ENCODE data around the gene LCN9. TPM values are rescaled to one million over a fixed set of nuclear protein-coding genes. Genes with fewer than 3 reads are reported as not detected.

The LCN9 gene
- not detected in 2 replicates for total RNA-seq

GRCh38 chr9:135662758-135663450 is at the start of gene LCN9:
Gene LCN9, plus strand, starts transcription at chr9:135663309. Its CDS starts 13 bp downstream, at chr9:135663322.
- no peak within 1 kb of the TSS for H3K27ac Mint-ChIP-seq
- H3K4me1 Mint-ChIP-seq: no peaks in the 10 kb centered on the region
- intact Hi-C loops (cut with micrococcal nuclease): no loop called here
- H3K9me3 Mint-ChIP-seq: no peaks in the 10 kb centered on the region
- DNase-seq: no peak
- H3K36me3 Mint-ChIP-seq (ENCODE audit: low read depth): no peaks in the 10 kb centered on the region
- no peak within 1 kb of the TSS for H3K4me3 Mint-ChIP-seq
- no peaks in the 10 kb centered on the region for H3K27me3 Mint-ChIP-seq

- DNase-seq: no peak
- Mint-ChIP-seq H3K36me3 (ENCODE audit: low read depth) (no peaks in the 10 kb centered on the region), H3K4me3 (no peak overlapping the region), H3K27ac (no peak overlapping the region), H3K4me1 (no peaks in the 10 kb centered on the region), H3K9me3 (no peaks in the 10 kb centered on the region), H3K27me3 (no peaks in the 10 kb centered on the region)
- intact Hi-C loops (cut with micrococcal nuclease): no loop called here
These were observed 48.9 kb upstream of the LCN9 start for GRCh38 chr9:135613946-135614805.

- intact Hi-C loops (cut with micrococcal nuclease): no loop called here
- Mint-ChIP-seq H3K36me3 (ENCODE audit: low read depth) (no peaks in the 10 kb centered on the region), H3K4me1 (no peaks in the 10 kb centered on the region), H3K27ac (no peak overlapping the region), H3K4me3 (no peak overlapping the region), H3K9me3 (no peaks in the 10 kb centered on the region), H3K27me3 (no peaks in the 10 kb centered on the region)
- DNase-seq: no peak
These were observed 48.1 kb upstream of the LCN9 start for GRCh38 chr9:135614821-135615665.

GRCh38 chr9:135615666-135616618 is 47.2 kb upstream of the LCN9 start:
- Mint-ChIP-seq H3K4me1 (no peaks in the 10 kb centered on the region), H3K27me3 (no peaks in the 10 kb centered on the region), H3K36me3 (ENCODE audit: low read depth) (no peaks in the 10 kb centered on the region), H3K9me3 (no peaks in the 10 kb centered on the region), H3K4me3 (no peak overlapping the region), H3K27ac (no peak overlapping the region)
- DNase-seq: no peak
- intact Hi-C loops (cut with micrococcal nuclease): no loop called here

GRCh38 chr9:135616619-135617537 is 46.2 kb upstream of the LCN9 start:
- Mint-ChIP-seq H3K4me1 (no peaks in the 10 kb centered on the region), H3K4me3 (no peak overlapping the region), H3K27me3 (no peaks in the 10 kb centered on the region), H3K36me3 (ENCODE audit: low read depth) (no peaks in the 10 kb centered on the region), H3K9me3 (no peaks in the 10 kb centered on the region), H3K27ac (no peak overlapping the region)
- no peak for DNase-seq
- intact Hi-C loops (cut with micrococcal nuclease): no loop called here

GRCh38 chr9:135617538-135617900 is 45.6 kb upstream of the LCN9 start:
- Mint-ChIP-seq H3K4me1 (no peaks in the 10 kb centered on the region), H3K4me3 (no peak overlapping the region), H3K9me3 (no peaks in the 10 kb centered on the region), H3K36me3 (ENCODE audit: low read depth) (no peaks in the 10 kb centered on the region), H3K27me3 (no peaks in the 10 kb centered on the region), H3K27ac (no peak overlapping the region)
- intact Hi-C loops (cut with micrococcal nuclease): no loop called here
- DNase-seq: no peak

- intact Hi-C loops (cut with micrococcal nuclease): no loop called here
- H3K9me3 Mint-ChIP-seq: no peaks in the 10 kb centered on the region
- H3K4me1 Mint-ChIP-seq: no peaks in the 10 kb centered on the region
- no peaks in the 10 kb centered on the region for H3K36me3 Mint-ChIP-seq (ENCODE audit: low read depth)
- H3K27ac Mint-ChIP-seq: no peak overlapping the region
- no peak for DNase-seq
- no peaks in the 10 kb centered on the region for H3K27me3 Mint-ChIP-seq
- H3K4me3 Mint-ChIP-seq: no peak overlapping the region
These were observed 45.1 kb upstream of the LCN9 start for GRCh38 chr9:135617991-135618411.

GRCh38 chr9:135618866-135619598 is 44.1 kb upstream of the LCN9 start:
- Mint-ChIP-seq H3K36me3 (ENCODE audit: low read depth) (no peaks in the 10 kb centered on the region), H3K4me3 (no peak overlapping the region), H3K27me3 (no peaks in the 10 kb centered on the region), H3K27ac (no peak overlapping the region), H3K9me3 (no peaks in the 10 kb centered on the region), H3K4me1 (no peaks in the 10 kb centered on the region)
- intact Hi-C loops (cut with micrococcal nuclease): no loop called here
- DNase-seq: peak; percentile 50

GRCh38 chr9:135619599-135619886 is 43.6 kb upstream of the LCN9 start:
- no peaks in the 10 kb centered on the region for H3K9me3 Mint-ChIP-seq
- H3K4me1 Mint-ChIP-seq: no peaks in the 10 kb centered on the region
- H3K36me3 Mint-ChIP-seq (ENCODE audit: low read depth): no peaks in the 10 kb centered on the region
- no peaks in the 10 kb centered on the region for H3K27me3 Mint-ChIP-seq
- intact Hi-C loops (cut with micrococcal nuclease): no loop called here
- no peak overlapping the region for H3K4me3 Mint-ChIP-seq
- no peak for DNase-seq
- H3K27ac Mint-ChIP-seq: no peak overlapping the region

GRCh38 chr9:135620558-135620957 is 42.6 kb upstream of the LCN9 start:
- H3K4me3 Mint-ChIP-seq: no peak overlapping the region
- H3K9me3 Mint-ChIP-seq: no peaks in the 10 kb centered on the region
- H3K36me3 Mint-ChIP-seq (ENCODE audit: low read depth): no peaks in the 10 kb centered on the region
- intact Hi-C loops (cut with micrococcal nuclease): no loop called here
- no peak overlapping the region for H3K27ac Mint-ChIP-seq
- DNase-seq: no peak
- H3K4me1 Mint-ChIP-seq: no peaks in the 10 kb centered on the region
- no peaks in the 10 kb centered on the region for H3K27me3 Mint-ChIP-seq

- Mint-ChIP-seq H3K36me3 (ENCODE audit: low read depth) (no peaks in the 10 kb centered on the region), H3K27me3 (peaks cover 2% of the 10 kb centered on the region), H3K4me1 (no peaks in the 10 kb centered on the region), H3K9me3 (peaks cover 5% of the 10 kb centered on the region), H3K27ac (no peak overlapping the region), H3K4me3 (no peak overlapping the region)
- no peak for DNase-seq
- intact Hi-C loops (cut with micrococcal nuclease): no loop called here
These were observed 40.6 kb upstream of the LCN9 start for GRCh38 chr9:135622415-135623020.

- H3K9me3 Mint-ChIP-seq: peaks cover 5% of the 10 kb centered on the region
- H3K4me1 Mint-ChIP-seq: no peaks in the 10 kb centered on the region
- DNase-seq: no peak
- no peak overlapping the region for H3K27ac Mint-ChIP-seq
- H3K4me3 Mint-ChIP-seq: no peak overlapping the region
- H3K27me3 Mint-ChIP-seq: peaks cover 4% of the 10 kb centered on the region
- no peaks in the 10 kb centered on the region for H3K36me3 Mint-ChIP-seq (ENCODE audit: low read depth)
- intact Hi-C loops (cut with micrococcal nuclease): no loop called here
These were observed 38.8 kb upstream of the LCN9 start for GRCh38 chr9:135624282-135624681.
